Keratinocyte (primary cell): ENCODE results near the gene MTRR.

Experiments
- CTCF ChIP-seq, 3 experiments: IDR thresholded peaks in 1 of 3; conservative IDR thresholded peaks in 1 of 3; optimal IDR thresholded peaks in 1 of 3; 2 replicates in 2 of 3; 3 replicates in 1 of 3; pipeline versions ENCODE3 to v1.5.1; 2011; ENCODE audit warnings: low read length in 3 of 3, mild to moderate bottlenecking in 3 of 3, moderate library complexity in 2 of 3, control low read depth in 1 of 3, inconsistent platforms in 1 of 3; ENCODE audit not compliant: insufficient read depth in 2 of 3; ENCODE audit errors: extremely low read depth in 1 of 3
- EZH2 ChIP-seq: IDR thresholded peaks from one replicate; pipeline ENCODE4 v1.6.1; 2012; ENCODE audit warnings: inconsistent platforms, mild to moderate bottlenecking, low read length, moderate library complexity

GRCh38 chr5:7866196-7866595, 2.8 kb upstream of the MTRR start:
- TF ChIP-seq CTCF (optimal IDR thresholded peaks at IDR 0.05 in 1 of 3, IDR thresholded peaks at IDR 0.05 in 1 of 3, conservative IDR thresholded peaks at IDR 0.05 in 1 of 3; ENCODE audit: extremely low read depth in 1 of 3, insufficient read depth in 2 of 3, low read length in 3 of 3) (no peak), EZH2 (no peak)
